GM18907 (cell line): ENCODE results near the gene E2F8.

Experiments used
- ATAC-seq: cut with Tn5 transposase; IDR thresholded peaks from one replicate; pipeline ENCODE4 v1.9.1; 2021; ENCODE audit warnings: mild to moderate bottlenecking, moderate library complexity; ENCODE audit not compliant: unreplicated experiment

E2F8 gene

DNA sequence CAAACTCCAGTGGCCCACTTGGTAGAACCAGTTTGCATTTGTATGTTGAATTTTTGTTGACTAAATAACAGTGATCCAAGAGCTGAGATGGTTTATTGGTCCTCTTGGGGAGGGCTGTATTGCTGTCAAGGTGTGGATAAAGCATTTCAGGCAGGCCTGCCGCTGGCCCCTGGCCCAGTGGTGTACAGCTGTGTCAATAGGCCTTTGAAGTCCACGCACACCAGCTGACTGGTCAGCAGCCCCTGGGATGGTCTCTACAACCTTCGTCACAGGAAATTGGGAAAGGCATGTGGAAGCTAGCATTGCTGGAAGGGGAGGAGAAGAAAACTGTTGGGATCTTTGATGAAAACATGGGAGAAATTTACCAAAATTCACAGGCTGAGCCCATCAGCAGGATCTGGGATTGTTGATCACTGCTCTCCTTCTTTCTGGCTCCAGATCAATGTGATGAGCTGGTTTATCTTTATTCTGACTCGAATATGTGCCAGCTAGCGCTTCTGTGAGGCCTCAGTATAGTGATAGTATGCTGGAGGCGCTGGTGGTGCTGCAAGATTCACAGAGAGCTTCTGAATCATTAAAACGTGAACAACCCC, 12.5 kb upstream of the E2F8 start:
- no peak for ATAC-seq

DNA sequence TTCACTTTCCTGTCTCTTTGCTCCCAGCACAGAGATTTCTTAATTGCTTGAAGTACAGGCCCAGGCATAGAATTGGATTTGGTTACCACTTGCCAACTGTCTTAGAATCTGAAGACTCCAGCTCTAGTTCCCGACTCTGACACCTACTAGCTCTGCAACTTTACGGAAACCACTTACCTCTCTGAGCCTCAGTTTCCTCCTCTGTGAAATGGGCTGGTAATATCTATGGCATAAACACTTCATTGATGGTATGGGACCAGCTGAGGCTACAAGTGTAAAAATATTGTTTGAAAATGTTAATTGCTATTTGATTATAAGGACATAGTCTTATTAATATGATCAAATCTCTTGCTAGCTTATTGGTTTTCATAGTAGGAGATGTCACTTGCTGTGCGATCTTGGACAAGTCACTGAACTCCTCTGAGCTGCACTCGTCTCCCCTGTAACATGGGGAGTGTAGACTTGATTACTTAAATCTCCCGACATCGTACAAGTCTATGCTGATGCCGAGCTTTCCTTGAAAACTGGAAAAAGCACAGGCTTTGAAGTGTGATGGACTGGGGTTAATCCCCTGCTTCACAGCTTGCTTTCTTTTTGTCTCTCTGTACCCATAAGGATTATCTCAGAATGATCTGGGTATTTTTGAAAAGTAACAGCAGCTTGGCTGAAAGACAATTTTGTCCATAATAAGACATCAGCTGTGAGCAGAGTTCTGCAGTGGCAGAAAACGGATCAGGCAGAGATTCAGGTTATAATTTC, 11.8 kb upstream of the E2F8 start:
- no peak for ATAC-seq

DNA sequence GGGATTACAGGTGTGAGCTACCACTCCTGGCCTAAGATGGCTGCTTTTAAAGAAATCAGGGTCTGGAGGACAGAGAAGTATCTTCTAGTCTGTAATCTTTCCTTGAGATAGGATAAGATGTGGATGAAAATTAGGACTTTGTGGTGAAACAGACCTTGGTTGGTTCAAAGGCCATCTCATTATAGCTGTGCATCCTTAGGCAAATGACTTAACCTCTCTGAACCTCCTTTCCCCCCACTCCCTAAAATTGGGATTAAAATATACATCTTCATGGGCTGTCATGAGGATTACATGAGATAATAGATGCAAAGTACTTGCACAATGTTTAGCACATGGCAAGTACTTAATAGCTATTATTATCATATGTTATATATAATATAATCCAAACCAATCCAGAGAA, 10.8 kb upstream of the E2F8 start:
- ATAC-seq, result no peak

DNA sequence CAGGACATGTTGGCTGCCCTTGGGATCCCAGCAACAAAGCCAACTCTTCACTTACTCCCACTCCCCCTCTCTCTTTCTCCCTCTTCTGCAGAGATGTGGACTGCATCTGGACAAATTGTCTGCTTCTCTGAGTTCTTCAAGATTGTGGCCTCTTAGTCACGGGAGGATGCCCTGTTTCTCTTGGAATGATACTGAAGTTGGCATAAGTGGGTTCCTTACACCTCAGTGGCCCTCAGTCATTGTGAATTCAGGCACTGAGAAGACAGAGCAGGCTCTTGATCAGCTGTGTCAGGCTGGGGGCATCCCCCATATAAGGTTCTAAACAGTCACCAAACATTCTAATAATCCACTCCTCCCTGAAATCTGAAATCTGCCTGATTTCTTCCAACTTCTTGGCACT, 6.1 kb upstream of the E2F8 start:
- ATAC-seq, result no peak

DNA sequence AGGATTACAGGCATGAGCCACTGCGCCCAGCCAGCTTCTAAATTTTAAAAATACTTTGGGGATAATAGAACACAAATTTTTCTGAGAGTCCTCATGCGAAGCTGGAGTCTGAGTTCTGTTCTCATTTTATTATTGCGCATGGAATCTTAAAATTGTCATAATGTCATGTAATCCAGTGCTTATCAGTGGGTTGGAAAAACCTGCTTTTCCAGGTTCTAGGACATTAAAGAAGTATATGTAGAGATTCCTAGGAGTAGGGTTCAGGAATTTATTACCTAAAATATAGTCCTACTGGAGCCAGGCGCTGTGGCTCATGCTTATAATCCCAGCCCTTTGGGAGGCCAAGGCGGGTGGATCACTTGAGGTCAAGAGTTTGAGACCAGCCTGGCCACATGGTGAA, 4.6 kb upstream of the E2F8 start:
- no peak for ATAC-seq

DNA sequence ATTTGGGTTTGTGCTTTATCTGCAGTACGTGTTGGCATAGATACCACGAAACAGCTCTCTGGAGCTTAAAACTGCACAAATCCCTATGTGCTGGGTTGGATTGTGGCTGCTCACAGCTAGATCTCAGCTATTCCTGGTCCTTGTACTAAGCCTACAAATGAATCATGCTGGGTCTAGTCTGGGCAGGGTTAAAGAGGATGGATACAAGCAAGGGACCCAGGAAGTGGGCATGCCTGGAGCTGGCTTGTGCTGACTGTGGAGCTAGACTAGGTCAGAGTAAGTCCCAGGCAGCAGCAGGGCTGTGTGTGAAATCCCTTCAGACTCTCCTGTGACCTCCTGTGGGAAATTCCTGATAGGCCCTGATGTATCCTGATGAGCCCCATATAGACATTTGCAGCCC, 3.9 kb upstream of the E2F8 start:
- no peak for ATAC-seq

DNA sequence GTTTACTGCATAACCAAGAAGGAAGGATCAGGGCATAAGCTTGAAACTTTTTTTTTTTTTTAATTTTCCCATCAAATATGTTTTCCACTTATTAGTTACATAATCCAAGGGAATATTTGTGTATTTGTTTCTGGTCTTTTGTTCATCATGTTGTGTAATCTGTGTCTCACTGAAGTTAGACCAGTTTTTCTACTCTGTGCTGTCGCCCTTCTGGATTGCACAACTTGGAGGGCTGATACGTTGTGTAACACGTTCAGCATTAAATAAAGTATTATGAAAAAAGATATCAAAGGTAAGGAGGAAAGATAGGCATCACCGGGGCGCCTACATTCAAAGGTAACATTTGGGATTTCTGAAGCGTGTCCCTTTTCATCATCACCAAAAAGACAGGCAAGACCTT, 3.3 kb upstream of the E2F8 start:
- ATAC-seq, result no peak

DNA sequence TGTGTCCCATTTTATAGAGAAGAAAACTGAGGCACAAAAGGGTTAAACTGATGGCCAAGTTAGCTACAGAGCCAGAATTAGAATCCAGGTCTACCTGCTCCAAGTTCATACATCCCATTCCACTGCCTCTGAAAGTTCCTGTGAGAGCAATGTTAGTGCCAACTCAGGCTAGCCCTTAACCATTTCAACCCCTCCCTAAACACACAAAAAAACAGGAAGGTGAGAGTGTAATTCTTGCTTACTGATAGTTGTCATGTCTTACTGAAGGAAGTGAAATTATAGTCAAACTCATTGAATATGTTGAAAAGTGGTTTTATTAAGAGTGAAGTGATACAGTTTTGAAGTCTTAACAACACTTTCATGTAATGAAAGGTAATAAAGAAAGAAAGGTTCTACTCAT, 2.9 kb upstream of the E2F8 start:
- no peak for ATAC-seq

DNA sequence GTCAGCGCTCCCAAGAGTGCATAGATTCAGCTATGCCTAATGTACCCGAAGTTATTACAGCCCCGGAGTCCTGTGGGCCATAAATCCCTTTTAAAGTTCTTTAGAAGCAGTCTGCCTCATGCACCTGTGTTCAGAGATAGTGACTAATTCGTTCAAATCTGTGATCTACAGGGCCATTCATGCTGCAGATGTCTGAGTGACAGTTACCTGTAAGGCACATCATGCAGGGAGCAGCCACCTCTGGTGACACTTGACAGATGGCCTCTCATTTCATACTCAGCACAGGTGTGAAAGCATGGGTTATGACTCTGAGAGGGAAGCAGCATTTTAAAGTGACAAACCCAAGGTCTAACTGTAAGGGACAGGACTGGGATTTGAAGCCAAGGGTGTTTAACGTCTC, 2.4 kb upstream of the E2F8 start:
- ATAC-seq, result no peak

DNA sequence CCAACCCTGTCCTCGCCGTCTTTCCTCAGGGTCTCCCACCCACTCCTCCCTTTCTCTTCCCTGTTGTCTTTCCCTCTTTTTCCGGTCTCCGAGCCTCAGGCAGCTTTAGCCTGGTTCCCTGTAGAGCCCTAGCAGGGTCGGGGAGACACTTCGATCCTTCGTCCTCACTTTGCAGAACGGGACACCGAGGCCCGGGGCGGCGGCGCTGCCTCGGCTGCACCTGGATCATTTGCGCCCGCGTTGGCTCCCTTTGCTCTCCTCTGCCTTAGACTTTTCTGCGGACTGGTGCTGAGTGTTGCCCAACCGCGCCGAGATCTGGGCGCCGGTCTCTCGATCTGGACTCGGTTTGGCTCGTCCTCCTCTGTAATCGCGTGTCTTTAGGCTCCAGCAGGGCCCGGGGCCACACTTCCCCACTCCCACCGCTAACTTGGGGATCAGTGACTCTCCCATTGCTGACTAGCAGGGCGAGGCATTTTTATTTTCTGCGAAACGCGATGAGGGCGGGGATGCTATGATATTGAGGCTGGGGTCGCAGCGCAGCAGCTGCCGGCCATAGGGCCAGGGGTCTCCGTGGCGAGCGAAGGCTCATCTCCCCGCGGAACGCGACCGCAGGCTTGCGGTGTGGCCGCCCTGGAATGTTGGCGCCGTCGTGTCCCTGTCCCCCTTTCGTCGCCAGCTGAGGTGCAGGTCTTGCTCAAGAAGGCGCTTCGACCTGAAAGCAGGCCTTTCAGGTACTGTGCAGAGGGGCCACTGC, 1.6 kb upstream of the E2F8 start:
- no peak for ATAC-seq

DNA sequence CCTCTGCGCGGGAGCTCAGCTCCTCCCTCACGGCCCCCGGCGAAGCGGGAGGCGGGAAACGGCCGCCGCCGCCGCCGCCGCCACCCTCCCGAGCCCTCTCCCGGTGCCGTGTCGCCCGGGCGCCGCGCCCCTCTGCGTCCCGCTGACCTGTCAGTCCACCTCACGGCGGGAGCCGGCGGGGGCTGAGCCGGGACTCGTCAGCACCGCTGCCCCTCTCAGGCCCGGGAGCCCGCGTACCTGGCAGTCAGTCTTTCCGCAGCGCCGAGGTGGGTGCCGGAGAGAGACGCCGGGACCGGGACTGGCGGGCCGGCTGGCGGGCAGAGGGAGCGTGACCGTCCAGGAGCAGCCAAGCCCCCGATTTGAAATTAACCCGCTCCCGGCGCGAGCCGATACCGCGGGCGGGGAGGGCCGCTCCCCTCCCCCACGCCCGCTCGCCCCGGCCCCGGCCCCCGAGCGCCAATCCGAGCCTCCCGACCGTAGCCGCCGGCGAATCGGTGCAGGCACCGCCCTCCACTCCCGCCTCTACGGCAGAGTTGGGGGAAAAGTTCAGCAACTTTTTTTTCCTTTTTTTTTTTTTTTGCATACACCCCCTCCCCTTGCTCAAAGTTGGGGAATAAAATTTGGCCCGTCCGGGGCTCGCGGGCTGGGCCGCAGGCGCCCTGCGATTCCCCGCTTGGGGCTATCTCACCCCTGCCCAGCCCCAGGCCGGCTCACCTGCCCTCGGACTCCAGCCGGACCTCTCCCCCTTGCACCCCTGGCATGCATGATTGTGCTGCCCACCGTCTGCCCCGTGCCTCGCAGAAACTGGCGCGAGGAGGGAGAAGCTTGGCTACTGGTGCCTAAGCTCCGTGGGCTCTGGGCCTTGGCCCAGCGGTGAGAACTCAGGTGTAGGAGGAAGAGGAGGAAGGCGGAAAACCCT, 774 bp upstream of the E2F8 start:
- ATAC-seq, result peak; percentile 49

DNA sequence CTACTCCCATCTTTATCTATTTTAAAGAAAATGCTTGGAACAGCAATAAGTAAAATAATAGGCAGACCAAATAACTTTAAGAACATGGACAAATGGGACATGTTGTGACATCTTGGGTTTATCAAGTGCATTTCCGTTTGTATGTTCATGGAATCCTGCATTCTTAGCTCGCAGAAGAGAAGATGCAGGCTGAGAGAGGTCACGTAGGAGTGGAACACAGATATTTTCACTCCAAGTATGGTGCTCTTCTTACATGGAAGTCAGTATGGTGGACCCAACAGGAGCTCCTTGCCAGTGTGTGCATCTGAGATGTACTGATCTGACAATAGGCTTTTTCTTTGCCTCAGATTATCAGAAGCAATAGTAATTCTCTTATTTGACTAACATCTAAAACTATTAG, 1.7 kb downstream of the E2F8 start:
- ATAC-seq, result no peak

DNA sequence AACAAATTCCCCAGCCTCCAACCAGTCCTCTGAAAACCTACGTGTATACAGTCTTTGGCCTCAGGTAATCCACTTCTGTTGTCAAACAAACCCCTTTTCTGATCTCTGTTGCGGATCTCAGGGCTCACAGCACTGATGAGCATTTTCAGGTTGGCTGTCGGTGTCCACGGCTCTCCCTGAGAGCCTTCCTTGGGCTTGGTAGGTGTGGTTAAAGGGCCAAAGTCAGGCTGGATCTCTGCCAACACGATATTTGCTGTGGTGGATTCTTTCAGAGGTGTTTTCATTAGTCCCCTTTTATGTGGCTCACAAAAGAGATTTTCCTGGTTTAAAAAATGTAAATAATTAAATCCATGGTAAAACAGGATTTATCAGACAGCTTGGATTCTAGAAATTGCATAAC, 2.9 kb downstream of the E2F8 start:
- no peak for ATAC-seq

DNA sequence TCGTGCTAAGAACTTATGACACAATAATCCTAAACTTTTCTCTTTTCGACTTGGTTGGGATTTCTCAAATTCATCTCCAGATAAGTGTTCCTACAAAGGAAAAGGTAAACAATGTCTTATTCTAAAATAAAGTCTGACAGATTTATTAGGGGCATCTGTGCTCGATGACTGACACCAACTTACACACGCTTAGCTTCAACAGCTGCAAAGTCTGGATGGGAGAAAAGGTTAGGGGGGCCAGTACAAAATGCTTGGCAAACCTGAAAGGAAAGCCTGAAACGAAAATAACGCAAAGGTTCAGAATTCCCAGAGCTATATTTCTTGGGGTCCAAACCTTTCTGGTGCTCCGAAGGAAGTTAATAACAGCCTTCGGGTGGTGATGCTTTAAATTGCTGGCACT, 3.4 kb downstream of the E2F8 start:
- ATAC-seq, result no peak

DNA sequence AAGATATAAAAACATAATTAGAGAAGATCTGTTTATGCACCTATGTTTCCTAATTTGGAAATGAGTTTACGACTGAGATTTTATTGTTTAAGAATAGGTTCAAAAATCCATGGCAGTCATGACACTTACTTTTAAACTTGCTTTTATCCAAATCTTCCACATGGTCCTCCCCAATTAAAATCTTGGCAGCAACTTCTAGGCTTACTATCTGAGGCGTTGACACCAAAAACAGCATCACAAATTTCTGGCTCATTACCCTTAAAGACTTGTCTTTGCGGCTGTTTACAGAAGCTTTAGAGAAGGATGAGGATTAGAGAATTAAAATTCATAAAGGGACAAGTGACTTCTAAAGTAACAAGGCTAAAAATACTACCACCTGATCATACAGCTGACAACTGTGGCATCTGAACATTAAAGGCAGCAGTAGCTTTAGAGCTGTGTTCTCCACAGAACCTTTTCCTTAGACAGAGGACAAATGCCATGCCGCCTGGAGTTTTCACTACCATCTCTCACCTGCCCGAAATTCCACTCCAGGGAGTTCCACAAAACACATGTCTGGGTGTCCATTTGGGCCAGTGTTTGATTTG, 6.4 kb downstream of the E2F8 start:
- no peak for ATAC-seq

DNA sequence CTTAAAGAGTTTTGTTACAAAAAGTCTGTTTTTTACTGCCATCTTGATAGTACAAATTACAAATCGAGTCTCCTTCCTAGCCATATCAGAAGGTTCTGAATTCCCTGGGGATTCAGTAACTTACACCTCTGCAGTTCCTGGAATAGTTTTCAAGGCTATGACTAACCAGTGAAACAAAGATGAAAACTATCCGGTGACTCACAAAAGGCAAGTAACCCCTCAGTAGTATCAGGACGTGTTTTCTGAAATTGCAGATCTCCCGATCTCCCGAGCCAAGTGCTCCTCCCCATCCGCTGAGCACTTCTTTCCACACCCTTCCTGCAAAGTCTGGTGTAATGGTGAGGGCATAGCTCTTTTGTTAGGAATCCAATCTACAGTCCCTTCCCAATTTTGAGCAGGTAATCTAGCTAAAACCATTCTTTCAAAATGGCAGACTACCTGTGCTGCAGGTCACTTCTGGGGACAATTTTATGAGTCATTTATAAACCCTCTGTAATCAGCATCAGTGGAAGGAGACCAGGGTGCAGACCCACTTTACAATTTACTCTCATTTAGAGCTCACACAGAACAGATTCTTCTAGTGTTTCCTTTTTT, 7.7 kb downstream of the E2F8 start:
- no peak for ATAC-seq

DNA sequence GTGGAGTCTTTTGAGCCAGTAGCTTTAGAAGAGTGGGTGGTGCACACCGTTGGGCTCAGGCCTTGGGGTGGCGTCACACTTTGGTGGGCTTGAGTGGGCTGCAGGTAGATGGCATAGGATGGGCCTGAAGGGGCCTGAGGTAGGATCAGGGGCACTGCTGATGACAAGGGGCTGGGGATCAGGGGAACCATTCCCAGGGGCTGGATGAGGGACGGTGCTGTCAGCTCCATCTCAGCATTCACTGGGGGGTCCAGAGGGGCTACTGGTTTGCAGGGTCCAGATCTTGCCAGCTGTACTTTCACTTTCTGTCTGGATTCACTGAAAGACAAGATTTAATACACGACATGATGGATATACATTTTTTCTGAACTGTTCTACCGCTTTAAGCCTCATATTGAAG, 11.1 kb downstream of the E2F8 start:
- no peak for ATAC-seq

DNA sequence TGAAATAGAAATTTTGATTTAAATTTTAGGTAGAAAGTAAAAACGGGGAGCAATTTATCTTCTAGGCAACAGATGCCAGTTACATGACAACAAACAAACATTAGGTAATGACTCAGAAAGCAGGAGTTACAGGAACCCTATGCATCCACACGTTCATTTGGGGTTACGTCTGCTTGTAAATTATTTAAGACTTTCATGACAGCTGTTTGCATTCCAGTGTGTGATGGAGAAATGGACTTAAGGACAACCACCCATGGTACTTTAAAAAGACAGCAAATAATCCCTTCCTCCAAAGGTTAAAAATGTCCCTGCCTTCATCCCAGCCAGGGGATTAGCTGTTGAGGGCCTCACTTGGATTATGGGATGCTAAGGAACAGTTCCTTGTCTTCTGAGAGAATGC, 11.8 kb downstream of the E2F8 start:
- ATAC-seq, result no peak

DNA sequence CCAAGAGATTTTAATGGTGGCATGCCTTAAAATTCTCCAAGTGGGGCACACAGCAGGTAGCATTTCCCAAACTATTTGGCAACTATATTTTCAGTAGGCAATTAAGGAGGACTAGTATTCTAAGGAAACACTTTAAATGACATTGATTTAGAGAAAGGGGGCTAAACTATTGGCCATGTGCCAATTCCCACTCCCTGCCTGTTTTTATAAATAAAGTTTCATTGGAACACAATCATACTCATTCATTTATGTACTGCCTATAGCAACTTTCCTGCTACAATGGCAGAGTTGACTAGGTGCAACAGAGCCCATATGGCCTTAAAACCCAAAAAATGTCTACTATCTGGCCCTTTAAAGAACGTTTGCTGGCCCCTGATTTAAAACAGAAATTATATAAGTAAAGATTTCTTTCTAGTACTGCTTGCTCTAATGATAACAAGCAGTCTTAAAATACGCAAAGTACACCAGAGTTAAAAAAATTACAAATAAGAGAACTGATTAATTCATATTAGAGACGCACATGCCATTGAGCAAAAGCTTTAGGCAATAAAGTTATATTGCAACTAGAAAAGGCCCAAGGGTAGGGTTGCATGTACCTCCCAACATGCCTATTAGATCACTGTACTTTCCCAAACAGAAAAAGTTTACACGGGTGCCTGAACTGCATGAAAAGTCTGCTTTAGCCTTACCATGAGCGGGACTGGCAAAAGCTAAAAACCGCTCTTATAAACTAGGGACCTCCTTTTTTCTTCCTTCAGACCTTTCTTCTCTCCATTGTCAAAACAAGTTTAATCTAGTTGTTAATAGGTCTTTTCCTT, 14.2 kb downstream of the E2F8 start:
- ATAC-seq, result no peak

DNA sequence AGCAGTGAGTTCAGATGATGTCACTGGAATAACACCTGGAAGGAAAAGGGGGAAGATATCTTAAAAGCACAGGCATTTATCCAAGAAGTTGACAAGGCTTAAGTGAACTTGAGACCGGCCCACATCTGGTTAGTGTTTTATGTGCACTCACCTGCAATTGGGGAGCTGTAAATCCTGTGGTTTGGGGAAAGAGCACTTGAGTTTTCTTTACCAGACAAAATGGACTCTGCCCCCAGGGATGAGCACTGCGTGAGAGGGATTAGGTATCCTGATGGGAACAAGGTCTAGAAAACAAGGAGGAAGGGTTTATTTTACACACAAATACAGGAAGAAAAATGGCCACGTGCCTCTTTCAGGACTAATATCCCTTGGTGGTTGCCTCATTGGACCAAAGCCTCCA, 15.2 kb downstream of the E2F8 start:
- ATAC-seq, result no peak
